ENCODE data around the gene STYXL1.

DNA sequence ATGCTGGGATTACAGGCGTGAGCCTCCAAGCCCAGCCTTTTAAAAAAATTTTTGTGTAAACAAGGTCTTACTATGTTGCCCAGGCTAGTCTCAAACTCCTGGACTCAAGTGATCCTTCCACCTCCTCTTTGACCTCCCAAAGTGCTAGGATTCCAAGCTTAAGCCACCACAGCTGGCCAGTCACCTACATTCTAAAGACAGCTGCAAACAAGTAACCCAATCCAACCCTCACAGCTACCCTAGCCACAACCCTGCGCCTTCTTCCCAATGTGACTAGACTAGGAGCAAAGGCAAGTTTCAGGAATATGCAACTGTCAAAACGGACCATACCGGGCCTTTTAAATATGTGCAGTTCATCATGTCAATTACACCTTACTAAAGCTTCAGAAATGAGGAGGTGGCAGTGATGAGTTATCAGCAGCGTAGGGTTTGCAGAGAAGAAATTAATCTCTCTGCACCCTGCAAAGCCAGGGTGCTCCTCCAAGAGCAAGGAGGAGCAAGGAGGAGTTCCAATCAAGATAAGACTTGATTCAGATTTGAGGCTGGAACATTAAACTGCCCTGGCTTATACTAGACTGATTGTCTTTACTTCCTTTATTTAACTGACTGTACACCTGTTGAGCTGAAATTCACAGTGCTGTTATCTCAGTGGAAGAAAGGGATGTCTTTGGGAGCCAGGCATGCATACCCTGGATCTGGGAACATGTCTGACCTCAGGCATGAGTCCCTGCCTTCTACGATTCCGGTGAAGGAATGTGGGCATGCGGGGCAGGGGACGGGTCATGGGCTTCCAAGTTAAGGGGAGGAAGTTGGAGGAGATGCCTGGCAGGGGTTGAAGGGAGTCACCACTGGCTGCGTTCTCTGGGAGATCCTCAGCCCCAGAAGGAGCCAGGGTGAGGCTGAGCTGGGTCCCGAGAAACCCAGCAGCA, 37.9 kb downstream of the STYXL1 start:
- no peak for TF ChIP-seq POLR2AphosphoS5 (IDR thresholded peaks at IDR 0.05)
- TF ChIP-seq, protein P1, sequence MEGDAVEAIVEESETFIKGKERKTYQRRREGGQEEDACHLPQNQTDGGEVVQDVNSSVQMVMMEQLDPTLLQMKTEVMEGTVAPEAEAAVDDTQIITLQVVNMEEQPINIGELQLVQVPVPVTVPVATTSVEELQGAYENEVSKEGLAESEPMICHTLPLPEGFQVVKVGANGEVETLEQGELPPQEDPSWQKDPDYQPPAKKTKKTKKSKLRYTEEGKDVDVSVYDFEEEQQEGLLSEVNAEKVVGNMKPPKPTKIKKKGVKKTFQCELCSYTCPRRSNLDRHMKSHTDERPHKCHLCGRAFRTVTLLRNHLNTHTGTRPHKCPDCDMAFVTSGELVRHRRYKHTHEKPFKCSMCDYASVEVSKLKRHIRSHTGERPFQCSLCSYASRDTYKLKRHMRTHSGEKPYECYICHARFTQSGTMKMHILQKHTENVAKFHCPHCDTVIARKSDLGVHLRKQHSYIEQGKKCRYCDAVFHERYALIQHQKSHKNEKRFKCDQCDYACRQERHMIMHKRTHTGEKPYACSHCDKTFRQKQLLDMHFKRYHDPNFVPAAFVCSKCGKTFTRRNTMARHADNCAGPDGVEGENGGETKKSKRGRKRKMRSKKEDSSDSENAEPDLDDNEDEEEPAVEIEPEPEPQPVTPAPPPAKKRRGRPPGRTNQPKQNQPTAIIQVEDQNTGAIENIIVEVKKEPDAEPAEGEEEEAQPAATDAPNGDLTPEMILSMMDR (IDR thresholded peaks at IDR 0.05), result no peak
- no peak for TF ChIP-seq POLR2A (IDR thresholded peaks at IDR 0.05)
